ENCODE results near the gene PLA2G6. TPM values are rescaled to one million over a fixed set of nuclear protein-coding genes. Genes with fewer than 3 reads are reported as not detected.

Gene PLA2G6
- total RNA-seq, 6 donors from 2014 or later: 21.1 to 295 (median 47.5) TPM

DNA sequence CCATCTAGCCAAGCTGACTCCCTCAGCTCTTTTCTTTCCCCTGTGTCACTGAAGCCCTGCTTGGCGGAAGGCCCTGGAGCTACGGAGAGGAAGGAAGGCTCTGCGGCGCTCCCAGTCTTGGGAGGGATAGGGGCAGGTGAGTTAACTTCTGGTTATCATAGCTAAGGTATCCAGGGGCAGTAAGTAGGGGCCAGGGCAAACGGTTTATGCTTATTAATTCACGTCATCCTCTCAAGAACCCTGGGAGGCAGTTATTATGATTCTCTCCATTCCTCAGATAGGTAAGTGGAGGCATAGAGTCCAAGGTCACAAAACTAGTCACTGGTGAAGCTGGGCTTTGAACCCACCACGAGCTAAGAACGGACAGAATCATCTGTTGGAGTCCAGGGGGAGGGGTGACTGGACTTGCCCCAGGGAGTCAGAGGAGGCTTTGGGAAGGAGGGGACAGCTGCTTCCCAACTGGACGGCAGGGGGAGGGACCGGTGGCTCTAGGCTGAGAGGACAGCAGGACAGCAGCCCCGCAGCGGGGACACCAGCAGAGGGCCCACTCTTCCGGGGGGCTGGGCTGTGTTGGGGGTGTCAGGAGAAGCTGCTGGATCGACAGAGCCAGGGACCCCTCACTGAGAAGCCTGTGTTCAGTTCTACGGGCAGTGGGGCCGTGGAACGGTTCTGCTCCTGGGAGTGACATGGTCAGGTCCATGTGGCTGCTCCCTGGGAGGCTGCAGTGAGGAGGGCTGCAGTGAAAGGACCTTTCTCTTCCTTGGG is 74.6 kb downstream of the PLA2G6 start:
- DNase-seq: peak in 1 of 2 donors; percentile 45
- H3K27ac ChIP-seq: no peak overlapping the region

GRCh38 chr22:38104084-38104483 is 77.5 kb downstream of the PLA2G6 start:
- DNase-seq (no peak), ATAC-seq (ENCODE audit: low FRiP score in 2 of 2) (no peak)
- no peak overlapping the region for H3K4me3 ChIP-seq
- no peak overlapping the region for H3K27ac ChIP-seq
- no peaks in the 10 kb centered on the region for H3K9me3 ChIP-seq
- no peaks in the 10 kb centered on the region for H3K27me3 ChIP-seq
- WGBS, 2 donors: 81 to 83% methylated on average over 6 of the region's 6 CpGs
- no peaks in the 10 kb centered on the region for H3K36me3 ChIP-seq
- H3K4me1 ChIP-seq: no peaks in the 10 kb centered on the region
- TF ChIP-seq, protein P1, sequence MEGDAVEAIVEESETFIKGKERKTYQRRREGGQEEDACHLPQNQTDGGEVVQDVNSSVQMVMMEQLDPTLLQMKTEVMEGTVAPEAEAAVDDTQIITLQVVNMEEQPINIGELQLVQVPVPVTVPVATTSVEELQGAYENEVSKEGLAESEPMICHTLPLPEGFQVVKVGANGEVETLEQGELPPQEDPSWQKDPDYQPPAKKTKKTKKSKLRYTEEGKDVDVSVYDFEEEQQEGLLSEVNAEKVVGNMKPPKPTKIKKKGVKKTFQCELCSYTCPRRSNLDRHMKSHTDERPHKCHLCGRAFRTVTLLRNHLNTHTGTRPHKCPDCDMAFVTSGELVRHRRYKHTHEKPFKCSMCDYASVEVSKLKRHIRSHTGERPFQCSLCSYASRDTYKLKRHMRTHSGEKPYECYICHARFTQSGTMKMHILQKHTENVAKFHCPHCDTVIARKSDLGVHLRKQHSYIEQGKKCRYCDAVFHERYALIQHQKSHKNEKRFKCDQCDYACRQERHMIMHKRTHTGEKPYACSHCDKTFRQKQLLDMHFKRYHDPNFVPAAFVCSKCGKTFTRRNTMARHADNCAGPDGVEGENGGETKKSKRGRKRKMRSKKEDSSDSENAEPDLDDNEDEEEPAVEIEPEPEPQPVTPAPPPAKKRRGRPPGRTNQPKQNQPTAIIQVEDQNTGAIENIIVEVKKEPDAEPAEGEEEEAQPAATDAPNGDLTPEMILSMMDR (IDR thresholded peaks at IDR 0.05): peak in 2 of 6 experiments; percentile 28 to 36
- TF ChIP-seq EP300 (IDR thresholded peaks at IDR 0.05) (no peak), POLR2AphosphoS5 (IDR thresholded peaks at IDR 0.05) (no peak)

More for the DNA sequence above, 74.6 kb downstream of the PLA2G6 start:
- H3K36me3 ChIP-seq: no peaks in the 10 kb centered on the region
- no peaks in the 10 kb centered on the region for H3K4me1 ChIP-seq
- no peak for ATAC-seq (ENCODE audit: low FRiP score in 2 of 2)
- no peak for TF ChIP-seq POLR2AphosphoS5 (IDR thresholded peaks at IDR 0.05)
- TF ChIP-seq, protein P1 (IDR thresholded peaks at IDR 0.05): no peak
- no peak for TF ChIP-seq POLR2A (IDR thresholded peaks at IDR 0.05)
- no peak for TF ChIP-seq EP300 (IDR thresholded peaks at IDR 0.05)
- H3K27me3 ChIP-seq: no peaks in the 10 kb centered on the region
- H3K4me3 ChIP-seq: no peak overlapping the region
- H3K9me3 ChIP-seq: no peaks in the 10 kb centered on the region
- 85 to 87% methylated on average over 11 to 17 of the region's 17 CpGs for WGBS, 2 donors

DNA sequence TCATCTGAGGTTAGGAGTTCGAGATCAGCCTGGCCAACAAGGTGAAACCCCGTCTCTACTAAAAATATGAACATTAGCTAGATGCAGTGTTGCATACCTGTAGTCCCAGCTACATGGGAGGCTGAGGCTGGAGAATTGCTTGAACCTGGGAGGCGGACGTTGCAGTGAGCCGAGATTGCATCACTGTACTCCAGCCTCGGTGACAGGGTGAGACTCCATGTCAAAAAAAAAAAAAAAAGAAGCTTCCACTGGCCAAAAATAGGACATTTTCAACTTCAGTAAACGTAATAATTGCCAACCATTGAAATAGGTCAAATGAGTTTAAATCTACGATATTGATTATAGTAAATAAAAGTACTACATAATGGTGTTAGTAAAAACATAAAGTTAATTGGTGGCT is 78.0 kb downstream of the PLA2G6 start:
- no peaks in the 10 kb centered on the region for H3K36me3 ChIP-seq
- no peak overlapping the region for H3K4me3 ChIP-seq
- no peak for DNase-seq
- ATAC-seq (ENCODE audit: low FRiP score in 2 of 2): no peak
- no peak overlapping the region for H3K27ac ChIP-seq
- no peaks in the 10 kb centered on the region for H3K9me3 ChIP-seq
- peaks cover 0 to 1% (median under 1%) of the 10 kb centered on the region in 4 donors for H3K4me1 ChIP-seq
- H3K27me3 ChIP-seq: no peaks in the 10 kb centered on the region
- TF ChIP-seq EP300 (IDR thresholded peaks at IDR 0.05) (no peak), POLR2AphosphoS5 (IDR thresholded peaks at IDR 0.05) (no peak), POLR2A (IDR thresholded peaks at IDR 0.05) (no peak)
- TF ChIP-seq, protein P1 (IDR thresholded peaks at IDR 0.05): no peak
- 74 to 77% methylated on average over 8 of the region's 8 CpGs for WGBS, 2 donors

DNA sequence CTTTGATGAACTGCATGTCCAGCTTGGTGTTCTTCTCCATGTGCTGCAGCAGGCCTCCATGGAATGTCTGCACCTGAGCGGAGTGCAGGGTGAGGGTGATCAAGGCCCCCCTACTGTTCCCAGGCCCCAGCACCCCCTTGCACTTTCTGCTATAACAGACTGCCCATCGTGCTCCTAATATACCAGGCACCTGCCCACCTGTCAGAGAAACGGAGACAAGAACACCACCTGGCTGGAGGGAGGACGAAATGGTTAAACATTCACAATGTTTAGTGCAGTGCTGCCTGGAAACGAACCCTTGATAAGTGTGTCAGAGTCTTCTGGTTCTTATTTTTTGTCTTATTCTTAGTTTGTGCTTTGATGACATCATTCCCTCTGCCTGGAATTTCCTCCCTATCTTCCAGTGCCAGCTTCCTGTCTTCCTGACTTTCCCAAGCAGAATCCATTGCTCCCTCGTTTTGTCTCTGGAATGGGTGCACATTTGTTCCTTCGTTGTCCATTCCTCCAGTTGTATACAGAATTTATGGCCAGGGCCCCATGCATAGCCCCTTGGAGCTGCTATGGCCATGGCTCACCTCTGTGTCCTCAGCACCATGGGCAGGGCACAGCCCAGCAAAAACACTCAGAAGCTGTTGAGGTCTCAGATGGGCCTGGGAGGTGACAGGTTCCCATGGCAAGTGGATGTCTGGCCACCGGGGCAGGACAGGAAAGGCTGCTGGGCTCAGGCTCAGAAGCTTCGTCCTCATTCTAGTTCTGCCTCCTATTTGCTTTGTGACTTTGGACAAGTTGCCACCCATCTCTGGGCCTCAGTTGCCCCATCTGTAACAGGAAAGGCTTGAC is 83.0 kb downstream of the PLA2G6 start:
- Histone ChIP-seq H3K27ac (no peak overlapping the region), H3K9me3 (no peaks in the 10 kb centered on the region), H3K4me3 (no peak overlapping the region), H3K36me3 (no peaks in the 10 kb centered on the region), H3K27me3 (no peaks in the 10 kb centered on the region), H3K4me1 (peaks cover 4 to 10% (median 7%) of the 10 kb centered on the region in 4 donors)
- peak in 1 of 2 donors; percentile 49 for ATAC-seq (ENCODE audit: low FRiP score in 2 of 2)
- DNase-seq: no peak
- 49 to 63% methylated on average over 6 to 9 of the region's 9 CpGs for WGBS, 2 donors
- TF ChIP-seq, protein P1 (IDR thresholded peaks at IDR 0.05): no peak
- TF ChIP-seq EP300 (IDR thresholded peaks at IDR 0.05): no peak
- TF ChIP-seq POLR2A (IDR thresholded peaks at IDR 0.05): no peak
- no peak for TF ChIP-seq POLR2AphosphoS5 (IDR thresholded peaks at IDR 0.05)

Measured in upper lobe of left lung (tissue), 6 donors.